ENCODE measurements around the gene PTGS1.

DNA sequence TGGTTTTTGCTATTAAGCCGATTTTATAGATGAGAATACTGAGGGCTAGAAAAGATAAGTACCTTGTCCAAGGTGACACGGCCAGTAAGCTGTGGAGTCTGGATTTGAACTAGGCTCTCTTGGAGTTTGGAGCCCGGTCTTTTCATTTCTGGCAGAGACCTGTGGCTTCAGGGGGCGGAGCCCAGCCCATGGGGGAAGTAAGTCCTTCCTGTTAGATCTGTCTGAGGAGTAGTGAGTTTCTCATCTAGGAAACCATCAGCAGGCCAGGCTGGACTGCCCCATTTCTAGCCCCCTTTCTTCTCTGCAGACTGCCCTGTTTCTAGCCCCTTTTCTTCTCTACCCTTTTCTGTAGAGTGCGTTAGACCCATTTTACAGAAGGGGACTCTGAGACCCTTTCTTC is 521 bp upstream of the PTGS1 start:
- TF ChIP-seq IKZF1 (IDR thresholded peaks at IDR 0.05) (no peak), KLF11 (CRISPR knock-in tag; IDR thresholded peaks at IDR 0.05) (no peak), ZBTB3 (CRISPR knock-in tag; IDR thresholded peaks at IDR 0.05; ENCODE audit: borderline replicate concordance, low read depth) (no peak), POLR2A (IDR thresholded peaks at IDR 0.05; ENCODE audit: insufficient read depth in 1 of 2, low read depth in 2 of 2, low read length in 2 of 2) (no peak), ZNF251 (CRISPR knock-in tag; IDR thresholded peaks at IDR 0.05) (no peak), SIN3A (IDR thresholded peaks at IDR 0.05; ENCODE audit: borderline replicate concordance, low read depth, low read length) (no peak), TARDBP (CRISPR knock-in tag; IDR thresholded peaks at IDR 0.05) (no peak), TEAD2 (CRISPR knock-in tag; IDR thresholded peaks at IDR 0.05) (no peak), SRSF1 (optimal IDR thresholded peaks at IDR 0.05; ENCODE audit: low read depth, low read length) (no peak), STAG1 (CRISPR knock-in tag; IDR thresholded peaks at IDR 0.05) (no peak)
- TF ChIP-seq, protein P1, sequence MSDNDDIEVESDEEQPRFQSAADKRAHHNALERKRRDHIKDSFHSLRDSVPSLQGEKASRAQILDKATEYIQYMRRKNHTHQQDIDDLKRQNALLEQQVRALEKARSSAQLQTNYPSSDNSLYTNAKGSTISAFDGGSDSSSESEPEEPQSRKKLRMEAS (IDR thresholded peaks at IDR 0.05) = no peak
- TF ChIP-seq, protein P2, sequence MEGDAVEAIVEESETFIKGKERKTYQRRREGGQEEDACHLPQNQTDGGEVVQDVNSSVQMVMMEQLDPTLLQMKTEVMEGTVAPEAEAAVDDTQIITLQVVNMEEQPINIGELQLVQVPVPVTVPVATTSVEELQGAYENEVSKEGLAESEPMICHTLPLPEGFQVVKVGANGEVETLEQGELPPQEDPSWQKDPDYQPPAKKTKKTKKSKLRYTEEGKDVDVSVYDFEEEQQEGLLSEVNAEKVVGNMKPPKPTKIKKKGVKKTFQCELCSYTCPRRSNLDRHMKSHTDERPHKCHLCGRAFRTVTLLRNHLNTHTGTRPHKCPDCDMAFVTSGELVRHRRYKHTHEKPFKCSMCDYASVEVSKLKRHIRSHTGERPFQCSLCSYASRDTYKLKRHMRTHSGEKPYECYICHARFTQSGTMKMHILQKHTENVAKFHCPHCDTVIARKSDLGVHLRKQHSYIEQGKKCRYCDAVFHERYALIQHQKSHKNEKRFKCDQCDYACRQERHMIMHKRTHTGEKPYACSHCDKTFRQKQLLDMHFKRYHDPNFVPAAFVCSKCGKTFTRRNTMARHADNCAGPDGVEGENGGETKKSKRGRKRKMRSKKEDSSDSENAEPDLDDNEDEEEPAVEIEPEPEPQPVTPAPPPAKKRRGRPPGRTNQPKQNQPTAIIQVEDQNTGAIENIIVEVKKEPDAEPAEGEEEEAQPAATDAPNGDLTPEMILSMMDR (CRISPR knock-in tag; IDR thresholded peaks at IDR 0.05) = no peak
- TF ChIP-seq, protein P3, sequence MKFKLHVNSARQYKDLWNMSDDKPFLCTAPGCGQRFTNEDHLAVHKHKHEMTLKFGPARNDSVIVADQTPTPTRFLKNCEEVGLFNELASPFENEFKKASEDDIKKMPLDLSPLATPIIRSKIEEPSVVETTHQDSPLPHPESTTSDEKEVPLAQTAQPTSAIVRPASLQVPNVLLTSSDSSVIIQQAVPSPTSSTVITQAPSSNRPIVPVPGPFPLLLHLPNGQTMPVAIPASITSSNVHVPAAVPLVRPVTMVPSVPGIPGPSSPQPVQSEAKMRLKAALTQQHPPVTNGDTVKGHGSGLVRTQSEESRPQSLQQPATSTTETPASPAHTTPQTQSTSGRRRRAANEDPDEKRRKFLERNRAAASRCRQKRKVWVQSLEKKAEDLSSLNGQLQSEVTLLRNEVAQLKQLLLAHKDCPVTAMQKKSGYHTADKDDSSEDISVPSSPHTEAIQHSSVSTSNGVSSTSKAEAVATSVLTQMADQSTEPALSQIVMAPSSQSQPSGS (CRISPR knock-in tag; IDR thresholded peaks at IDR 0.05) = no peak

Measured in HepG2 (cell line).